Left lobe of liver (tissue), 2 donors: ENCODE results near the gene TPCN2. TPM values are rescaled to one million over a fixed set of nuclear protein-coding genes. Genes with fewer than 3 reads are reported as not detected.

Experiments
- ATAC-seq: fragments of 200-7000 bp; cut with Tn5 transposase; one replicate; pipeline ENCODE4 v1.9.1; 2020; ENCODE audit warnings: mild to moderate bottlenecking, moderate library complexity
- DNase-seq: peaks from one replicate; pipeline ENCODE4 v3.0.0-alpha.2; 2020; ENCODE audit warnings: low spot score
- total RNA-seq: library from RNA; stranded (reverse); gene quantifications from one replicate; pipeline ENCODE4 v1.2.1, GENCODE V29; 2021
- donor health status: DM: no; HTN: no; CAD: no; lungs with moderate emphysema.
- donor health status: DM: no; HTN: yes; CAD: no.

The TPCN2 gene
- total RNA-seq, 1 donor from 2014 or later: 35.0 TPM

DNA sequence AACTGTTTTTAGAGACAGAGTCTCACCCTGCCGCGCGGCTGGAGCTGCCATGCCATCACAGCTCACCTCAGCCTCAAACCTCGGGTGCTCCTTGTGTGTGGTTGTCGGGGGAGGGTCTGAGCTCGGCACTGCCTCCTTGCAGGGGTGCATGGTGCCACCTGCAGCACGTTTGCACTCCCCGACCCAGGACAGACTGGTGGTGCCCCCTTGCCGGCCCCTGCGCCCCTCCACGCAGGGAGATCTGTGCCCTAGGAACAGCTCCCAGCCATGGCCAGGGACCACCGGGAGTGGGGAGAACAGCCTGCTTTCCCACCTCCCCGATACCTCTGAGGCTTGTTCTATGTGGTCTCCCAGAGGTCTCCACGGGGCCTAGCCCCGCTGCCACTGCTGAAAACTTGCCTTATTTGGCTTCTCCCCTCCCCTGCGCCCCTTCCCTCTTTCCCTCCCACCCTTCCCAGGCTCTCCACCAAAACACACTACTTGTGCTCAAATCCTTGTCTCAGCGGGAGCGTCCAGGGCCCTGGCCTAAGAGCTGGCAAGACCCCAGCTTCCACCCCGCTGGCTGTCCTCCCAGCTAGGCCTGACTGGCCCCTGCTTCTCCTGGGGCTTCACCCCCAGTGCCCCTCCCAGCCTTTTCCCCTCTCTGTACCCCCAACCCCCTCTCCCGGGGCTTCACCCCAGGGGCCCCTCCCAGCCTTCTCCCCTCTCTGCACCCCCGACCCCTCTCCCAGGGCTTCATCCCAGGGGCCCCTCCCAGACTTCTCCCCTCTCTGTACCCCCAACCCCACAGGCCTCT, 13.4 kb upstream of the TPCN2 start:
- ATAC-seq (no peak), DNase-seq (no peak)

DNA sequence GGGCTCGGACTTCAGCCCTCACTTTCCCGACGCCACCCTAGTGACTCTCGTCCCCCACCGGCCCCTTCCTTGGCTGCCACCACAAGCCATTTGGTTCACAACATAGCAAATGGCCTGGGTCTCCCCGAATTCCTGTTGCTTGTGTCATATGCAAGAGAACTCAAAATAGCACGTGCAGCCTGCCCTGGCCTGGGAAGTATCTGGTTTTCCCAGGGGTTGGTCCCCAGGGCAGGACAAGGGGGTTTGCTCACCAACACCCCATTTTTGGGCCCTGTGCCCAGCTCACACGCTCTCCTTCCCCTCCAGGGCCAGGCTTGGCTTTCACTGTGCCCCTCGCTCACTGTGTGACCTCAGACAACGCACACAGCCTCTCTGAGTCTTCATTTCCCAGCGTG, 12.8 kb upstream of the TPCN2 start:
- DNase-seq (no peak), ATAC-seq (no peak)

DNA sequence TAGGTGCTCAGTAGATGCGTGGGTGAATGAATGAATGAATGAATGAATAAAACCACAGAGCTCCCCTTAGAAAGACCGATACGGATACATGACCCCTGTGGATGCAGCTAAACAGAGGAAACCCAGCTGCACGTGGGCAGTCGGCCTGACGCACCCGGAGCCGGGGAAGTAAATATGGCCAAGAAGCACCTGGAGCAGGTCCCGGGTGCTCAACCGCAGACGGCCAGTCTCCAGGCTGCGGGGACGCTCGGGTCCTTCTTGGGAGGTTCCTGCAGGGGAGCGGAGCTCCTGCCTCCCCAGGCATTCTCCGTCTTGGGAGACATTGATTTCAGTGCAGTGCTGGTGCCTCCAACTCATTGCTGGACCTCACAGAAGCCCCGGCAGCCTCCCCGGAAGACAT, 11.7 kb upstream of the TPCN2 start:
- no peak for ATAC-seq
- DNase-seq: no peak

GRCh38 chr11:69037544-69037943, 11.2 kb upstream of the TPCN2 start:
- DNase-seq: no peak
- ATAC-seq: no peak

DNA sequence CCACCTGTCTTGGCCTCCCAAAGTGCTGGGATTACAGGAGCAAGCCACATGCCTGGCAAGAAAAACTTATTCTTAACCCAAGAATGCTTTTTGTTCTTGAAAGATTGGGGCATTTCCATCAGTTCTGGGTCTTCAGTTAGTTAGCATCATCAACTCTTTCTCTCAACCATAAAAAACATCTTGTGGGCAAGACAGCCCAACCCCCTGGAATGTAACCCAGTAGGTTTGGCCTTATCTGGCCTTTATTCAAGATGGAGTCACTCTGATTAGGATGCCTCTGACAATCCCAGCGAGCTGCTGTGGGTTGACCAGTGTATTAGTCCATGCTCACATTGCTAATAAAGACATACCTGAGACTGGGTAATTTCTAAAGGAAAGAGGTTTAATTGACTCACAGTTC, 9.2 kb upstream of the TPCN2 start:
- ATAC-seq (no peak), DNase-seq (no peak)

DNA sequence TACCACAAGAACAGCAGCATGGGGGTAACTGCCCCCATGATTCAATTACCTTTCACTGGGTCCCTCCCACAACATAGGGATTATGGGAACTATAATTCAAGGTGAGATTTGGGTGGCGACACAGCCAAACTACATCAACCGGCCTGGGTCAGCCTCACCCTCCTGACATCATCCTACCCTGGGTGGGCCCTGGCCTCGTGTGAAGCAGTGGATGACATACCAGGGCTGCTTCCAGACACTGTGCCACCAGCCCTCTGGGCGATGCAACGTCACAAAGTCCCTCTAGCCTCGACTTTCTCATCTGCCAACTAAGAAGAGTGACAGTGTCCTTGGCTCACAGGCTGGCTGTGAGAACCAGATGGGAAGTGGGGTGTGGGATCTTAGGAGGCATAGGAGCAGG, 8.7 kb upstream of the TPCN2 start:
- ATAC-seq (no peak), DNase-seq (no peak)

DNA sequence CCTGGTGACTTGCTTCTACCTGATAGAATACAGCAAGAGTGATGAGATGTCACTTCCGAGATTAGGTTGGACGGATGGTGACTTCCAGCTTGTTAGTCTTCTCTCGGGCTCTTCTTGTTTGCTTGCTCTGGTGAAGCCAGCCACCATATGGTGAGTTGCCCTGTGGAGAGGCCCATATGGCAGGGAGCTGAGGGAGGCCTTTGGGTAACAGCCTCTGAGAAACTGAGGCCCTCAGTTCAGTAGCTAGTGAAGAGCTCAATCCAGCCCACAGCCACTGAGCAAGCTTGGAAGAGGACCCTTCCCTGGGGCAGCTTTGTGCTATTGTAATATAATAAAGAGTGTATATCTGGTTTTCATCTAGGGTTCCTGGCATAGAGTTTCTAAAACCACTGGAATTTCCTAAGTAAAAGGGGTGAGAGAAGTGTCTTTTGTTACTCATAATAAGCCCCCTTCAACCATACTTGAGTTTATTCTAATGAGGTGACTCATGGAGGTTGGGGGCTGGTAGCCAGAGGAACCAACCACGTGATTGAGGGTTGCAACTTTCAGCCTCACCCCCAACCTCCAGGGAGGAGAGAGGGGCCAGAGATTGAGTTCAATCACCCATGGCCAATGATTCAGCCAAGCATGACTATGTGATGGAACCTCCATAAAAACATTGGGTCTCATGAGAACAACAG, 8.0 kb upstream of the TPCN2 start:
- DNase-seq (no peak), ATAC-seq (no peak)

DNA sequence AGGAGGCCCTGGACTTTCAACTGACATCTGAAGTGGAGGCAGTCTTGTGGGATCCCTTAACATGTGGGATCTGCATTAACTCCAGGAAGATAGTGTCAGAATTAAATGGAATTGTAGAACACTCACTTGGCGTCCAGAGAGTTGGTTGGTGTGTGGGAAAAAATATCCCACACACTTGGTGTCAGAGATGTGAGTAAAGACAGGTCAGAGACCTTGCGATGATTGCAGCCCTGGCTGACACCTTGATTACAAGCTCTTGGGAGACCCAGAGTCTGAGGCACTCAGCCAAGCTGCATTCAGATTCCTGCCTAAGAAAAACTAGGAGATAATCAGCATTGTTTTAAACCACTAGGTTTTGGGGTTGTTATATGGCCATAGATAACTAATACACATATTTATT, 7.2 kb upstream of the TPCN2 start:
- no peak for ATAC-seq

GRCh38 chr11:69044111-69045013, 4.4 kb upstream of the TPCN2 start:
- DNase-seq (peak; percentile 82), ATAC-seq (peak; percentile 86)

More for the DNA sequence above, 7.2 kb upstream of the TPCN2 start:
- no peak for DNase-seq

DNA sequence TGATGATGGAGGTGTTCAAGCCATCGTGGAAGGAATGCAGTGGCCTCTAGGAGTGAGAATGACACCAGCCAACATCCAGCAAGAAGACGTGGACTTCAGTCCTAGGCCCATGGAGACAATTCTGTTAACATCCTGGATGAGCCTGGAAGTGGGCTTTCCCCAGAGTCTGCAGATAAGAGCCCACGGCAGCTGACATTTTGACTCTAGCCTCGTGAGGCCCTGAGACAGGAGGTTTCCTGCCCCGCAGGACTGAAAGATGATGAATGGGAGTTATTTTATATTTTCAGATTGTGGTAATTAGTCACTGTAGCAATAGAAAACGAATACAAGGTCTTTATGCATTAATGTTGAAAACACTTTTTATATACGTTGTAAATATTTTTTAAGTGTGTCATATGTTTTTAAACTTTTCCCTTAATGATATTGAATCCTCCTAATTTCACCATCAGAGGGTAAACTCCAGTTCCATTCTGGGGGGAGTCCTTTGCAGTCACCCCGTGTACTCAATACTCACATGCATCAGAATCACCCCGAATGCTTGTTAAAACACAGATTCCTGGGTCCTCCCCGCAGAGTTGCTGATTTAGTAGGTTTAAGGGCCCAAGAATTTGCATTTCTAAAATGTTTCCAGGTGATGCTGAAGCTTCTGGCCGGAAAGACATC, 570 bp upstream of the TPCN2 start:
- ATAC-seq (no peak), DNase-seq (no peak)

DNA sequence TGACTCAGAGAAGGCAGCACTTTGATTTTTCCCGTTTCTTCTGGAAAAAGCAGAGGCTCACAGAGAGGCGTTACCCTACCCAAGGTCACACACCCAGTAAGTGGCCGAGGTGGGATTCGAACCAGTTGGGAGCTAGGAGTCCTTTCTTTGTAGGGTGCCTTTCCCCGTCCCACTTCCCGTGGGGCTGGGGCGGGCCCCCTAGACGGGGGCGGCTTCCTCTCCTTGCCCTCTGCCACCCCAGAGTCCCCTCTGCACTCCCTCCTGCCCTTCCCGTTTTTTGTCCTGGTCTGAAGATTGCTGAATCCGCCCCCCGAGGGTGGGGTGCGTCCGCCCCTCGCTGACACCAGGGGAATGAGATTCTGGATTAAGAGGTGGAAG, 747 bp downstream of the TPCN2 start:
- ATAC-seq (peak; percentile 2), DNase-seq (no peak)

DNA sequence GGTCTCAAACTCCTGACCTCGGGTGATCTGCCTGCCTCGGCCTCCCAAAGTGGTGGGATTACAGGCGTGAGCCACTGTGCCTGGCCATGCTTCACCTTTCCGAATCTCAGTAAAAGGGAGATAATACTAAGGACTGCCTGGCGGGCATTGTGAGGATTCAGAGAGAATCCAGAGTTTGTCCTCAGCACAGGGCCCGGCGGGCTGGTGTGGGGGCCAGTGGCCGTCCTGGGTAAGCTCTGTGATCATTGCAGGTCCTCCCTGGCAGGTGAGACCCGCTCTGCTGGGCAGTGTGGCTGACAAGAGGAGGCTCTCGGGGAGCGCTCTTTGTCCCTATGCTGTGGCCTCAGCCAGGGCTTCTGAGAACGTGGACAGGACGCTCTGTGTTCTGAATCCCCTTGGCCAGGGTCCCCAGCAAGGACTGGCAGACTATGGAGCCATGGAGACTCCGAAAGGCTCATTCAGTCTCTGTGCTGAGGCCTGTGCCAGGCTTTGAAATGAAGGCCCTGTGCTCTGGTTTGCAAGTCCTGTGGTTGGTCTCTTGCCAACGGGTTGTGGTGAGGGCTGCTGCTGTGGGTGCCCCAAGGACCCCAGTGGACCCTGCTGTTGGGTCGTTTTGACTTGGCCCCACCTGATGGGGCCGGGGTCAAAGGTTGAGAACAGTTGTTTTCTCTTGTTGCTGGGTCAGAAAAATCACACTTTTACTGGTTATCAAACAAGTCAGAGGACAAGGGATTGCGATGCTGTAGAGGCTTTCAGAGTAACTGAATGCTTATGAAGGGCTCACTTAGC, 2.1 kb downstream of the TPCN2 start:
- DNase-seq (peak; percentile 69), ATAC-seq (peak; percentile 32)

- ATAC-seq: peak; percentile 54
- peak; percentile 86 for DNase-seq
These were observed 2.9 kb downstream of the TPCN2 start for GRCh38 chr11:69051381-69052342.

DNA sequence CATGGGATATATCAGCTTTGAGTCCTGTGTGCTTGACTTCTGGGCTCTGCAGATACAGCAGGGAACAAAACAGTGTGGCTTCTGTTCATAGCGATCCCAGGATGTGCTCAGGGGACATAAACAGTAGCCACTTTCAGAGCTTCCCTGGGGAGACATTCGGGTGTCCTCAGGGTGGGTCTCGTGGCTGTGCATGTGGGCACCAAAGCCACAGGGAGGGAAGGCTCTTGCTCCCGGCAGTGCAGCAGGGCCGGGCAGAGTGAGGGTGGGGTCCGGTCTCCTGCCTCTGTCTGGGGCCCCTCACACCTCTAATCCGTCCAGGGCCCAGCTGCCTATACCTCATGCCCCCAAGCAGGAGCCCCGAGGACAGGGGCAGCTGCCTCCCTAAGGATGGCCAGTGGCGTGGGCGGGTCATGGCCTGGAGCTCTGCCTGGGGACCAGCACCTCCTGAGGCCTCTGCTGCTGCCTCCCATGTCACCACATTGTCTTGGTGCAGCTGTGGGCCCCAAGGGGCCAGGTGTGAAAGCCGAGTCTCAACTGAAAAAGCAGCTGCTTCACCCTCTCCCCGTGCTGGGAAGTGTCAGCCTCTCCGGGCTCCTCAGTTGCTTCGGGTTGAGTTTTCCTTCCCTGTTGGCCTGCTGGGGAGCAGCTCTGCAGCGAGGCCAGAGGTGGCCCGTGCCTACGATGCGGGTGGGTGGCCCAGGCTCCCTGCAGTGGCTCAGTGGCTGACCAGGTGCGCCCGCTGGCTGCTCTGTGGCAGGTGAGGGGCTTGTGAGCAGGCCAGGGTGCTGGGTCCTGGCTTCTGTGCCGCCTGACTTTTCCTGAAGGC, 3.8 kb downstream of the TPCN2 start:
- ATAC-seq (no peak), DNase-seq (no peak)

DNA sequence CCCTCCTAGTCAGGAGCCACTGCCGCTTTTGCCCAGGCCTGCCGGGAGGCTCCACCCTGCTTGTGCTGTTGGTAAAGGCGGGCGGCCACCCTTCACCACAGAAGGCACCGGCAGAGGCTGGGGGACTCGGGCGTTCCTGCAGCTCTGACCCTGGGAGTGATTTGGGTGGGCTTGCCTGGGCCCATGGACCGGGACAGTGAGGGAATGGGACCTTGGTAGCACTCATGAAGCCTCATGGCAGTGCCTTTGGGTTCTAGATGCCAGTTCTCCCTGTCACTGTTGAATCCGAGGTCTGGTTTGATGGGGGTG, 4.4 kb downstream of the TPCN2 start:
- no peak for DNase-seq

DNA sequence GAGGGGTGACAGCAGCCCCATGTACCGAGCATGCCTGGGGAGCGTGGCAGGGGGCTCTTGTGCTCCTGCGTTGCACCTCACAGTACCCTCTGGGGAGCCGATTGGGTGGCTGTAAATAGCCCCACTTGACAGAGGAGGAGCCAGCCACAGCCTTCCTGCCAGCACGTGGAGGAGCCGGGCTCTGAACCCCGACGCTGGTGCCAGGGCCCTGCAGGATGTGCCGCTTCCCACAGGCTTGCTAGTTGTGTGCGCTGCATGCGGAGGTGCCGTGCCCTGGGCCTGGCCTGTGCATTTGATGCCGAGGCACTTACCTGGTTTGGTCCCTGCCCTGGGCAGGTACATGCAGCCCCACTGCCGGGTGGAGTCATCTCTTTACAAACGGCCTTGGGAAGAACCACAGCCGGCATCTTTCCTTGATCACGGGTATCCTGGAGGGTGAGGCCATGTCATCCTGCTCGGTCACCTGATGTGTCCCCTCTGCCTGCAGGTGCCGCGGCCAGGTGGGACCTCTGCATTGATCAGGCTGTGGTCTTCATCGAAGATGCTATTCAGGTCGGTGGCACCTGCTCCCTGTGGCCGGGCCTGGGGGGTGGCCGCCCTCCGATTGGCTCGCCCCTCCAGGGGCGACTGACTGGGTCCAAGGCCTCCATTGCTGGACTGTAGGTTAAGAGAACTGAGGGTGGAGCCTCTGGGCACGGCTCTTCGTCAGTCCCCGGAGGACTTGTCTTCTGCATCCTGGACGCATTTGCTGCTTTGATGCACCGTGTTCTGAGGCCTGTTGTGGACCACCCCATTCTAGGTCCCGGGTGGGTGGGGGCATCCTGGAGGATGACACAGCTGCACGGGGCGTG, 5.0 kb downstream of the TPCN2 start:
- no peak for ATAC-seq
- no peak for DNase-seq

More for the DNA sequence above, 4.4 kb downstream of the TPCN2 start:
- no peak for ATAC-seq
